HK-2 (cell line): Measurements from ENCODE around the gene HBA1.
"Not testable (repeated sequence)": the region's sequence is repeated elsewhere in the genome, so short reads cannot be mapped to it uniquely, and the experiment has no call there.

Source experiments
- DNase-seq: peaks from one replicate; pipeline ENCODE4 v3.0.0-alpha.2; 2018; ENCODE audit not compliant: unreplicated experiment

HBA1 gene

DNA sequence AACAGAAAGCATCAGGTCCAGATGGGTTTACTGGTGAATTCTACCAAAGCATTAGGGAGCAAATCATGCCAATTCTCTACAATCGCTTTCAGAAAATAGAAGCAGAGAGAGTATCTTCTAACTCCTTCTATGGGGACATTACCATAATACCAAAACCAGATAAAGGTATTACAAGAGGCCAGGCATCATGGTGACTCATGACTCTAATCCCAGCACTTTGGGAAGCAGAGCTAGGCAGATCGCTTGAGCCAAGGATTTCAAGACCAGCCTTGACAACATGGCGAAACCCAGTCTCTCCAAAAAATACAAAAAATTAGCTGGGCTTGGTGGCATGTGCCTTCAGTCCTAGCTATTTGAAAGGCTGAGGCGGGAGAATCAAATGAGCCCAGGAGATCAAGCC, 26.8 kb downstream of the HBA1 start:
- no peak for DNase-seq

DNA sequence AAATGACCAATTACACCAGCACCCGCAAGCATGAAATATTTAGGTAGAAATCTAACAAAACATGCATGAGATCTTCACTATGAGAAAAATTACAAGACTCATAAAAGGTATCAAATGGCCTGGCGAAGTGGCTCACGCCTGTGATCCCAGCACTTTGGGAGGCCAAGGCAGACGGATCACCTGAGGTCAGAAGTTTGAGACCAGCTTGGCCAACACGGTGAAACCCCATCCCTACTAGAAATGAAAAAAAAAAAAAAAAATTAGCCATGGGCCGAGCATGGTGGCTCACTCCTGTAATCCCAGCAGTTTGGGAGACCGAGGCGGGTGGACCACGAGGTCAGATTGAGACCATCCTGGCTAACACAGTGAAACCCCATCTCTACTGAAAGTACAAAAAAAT, 27.6 kb downstream of the HBA1 start:
- DNase-seq, result not testable (repeated sequence)

DNA sequence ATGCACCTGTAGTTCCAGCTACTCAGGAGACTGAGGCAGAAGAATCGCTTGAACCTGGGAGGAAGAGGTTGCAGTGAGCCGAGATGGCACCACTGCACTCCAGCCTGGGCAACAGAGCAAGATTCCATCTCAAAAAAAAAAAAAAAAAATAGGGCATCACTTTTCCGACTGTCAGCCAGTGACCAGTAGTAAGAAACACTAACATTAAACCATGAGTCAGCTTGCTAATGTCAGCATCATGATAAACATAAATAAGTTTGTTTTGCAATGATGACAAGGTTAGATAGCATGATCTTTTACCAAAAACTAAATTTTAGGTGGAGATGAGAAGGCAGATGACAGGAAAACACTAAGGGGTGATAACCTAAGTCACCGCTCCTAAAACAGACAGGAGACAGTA, 32.9 kb downstream of the HBA1 start:
- DNase-seq, result not testable (repeated sequence)

DNA sequence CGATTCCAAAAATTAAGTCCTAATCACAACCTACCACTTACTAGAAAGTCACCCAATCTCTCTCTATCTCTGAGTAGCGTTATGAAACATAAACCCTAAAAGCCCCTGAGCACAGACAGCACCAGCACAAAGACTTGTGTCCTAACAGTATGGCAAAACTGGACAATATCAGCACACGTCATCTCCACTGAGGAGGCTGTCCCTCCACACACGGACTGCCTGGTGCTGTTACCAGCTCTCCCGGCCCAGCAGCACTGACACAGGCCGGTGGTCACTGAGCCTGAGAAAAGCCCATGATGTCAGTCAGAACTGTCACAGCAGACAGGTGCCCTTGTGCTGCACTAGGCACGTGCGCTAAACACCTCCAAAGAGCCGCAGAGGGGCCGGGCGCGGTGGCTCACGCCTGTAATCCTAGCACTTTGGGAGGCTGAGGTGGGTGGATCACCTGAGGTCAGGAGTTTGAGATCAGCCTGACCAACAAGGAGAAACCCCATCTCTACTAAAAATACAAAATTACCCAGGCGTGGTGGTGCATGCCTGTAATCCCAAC, 35.2 kb downstream of the HBA1 start:
- DNase-seq, result not testable (repeated sequence)

DNA sequence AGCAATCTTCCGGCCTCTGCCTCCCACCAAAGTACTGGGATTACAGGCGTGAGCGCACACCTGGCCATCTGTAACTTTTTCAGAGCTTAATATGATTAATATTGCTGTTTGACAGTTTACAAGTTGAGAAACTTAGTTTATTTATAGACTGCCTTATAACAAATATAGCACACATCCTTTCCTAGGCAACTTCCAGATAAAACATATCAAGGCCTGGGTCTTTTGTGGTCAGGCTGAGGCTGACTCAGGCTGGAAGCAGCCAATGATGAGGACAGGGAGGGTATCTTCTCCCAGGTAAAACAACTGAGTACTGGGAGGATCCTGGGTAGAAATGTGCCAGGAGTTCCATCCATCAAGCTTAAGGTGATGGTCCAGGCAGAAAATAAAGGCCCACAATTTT, 36.5 kb downstream of the HBA1 start:
- no peak for DNase-seq

DNA sequence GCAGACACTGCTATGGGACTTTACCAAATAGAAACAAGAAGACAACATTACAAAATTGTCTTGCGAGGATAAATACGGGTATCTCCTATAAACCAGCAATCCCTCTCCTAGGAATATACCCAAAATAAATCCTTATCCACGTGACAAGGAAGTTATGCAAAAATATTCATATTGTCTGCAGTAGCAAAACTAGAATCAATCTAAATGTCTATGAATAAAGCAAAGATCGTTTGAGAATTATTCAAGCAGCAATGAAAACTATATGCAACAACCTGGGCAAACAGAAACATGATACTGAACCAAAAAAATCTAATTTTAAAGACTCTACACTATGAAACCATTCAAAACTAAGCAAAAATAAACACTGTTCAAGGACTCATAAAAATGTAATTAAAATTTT, 43.5 kb downstream of the HBA1 start:
- no peak for DNase-seq
